HEK293 (cell line): ENCODE results near the gene EPB41L5.

Source experiments
- CTCF ChIA-PET: fragments of 350-600 bp; formaldehyde crosslinking; extraction: SDS; loops from one replicate; lab custom pipeline; 2021; ENCODE audit warnings: antibody characterized with exemption; lab: Yijun Ruan, JAX
- POLR2A ChIA-PET: fragments of 300-600 bp; formaldehyde crosslinking; extraction: SDS; loops from one replicate; lab custom pipeline; 2020; ENCODE audit warnings: antibody characterized with exemption, inconsistent platforms; lab: Yijun Ruan, JAX
- H3K27ac ChIP-seq: fragments of 200-500 bp; sonication (Bioruptor generic); 2 replicates; pipeline ENCODE4 v1.5.1; 2014; ENCODE audit warnings: low read depth, low read length, control low read depth, inconsistent platforms; ENCODE audit errors: extremely low read depth
- H3K36me3 ChIP-seq, 2 experiments: fragments of 200-500 bp in 1 of 2; sonication (Bioruptor generic) in 1 of 2; 1 replicate in 1 of 2; 2 replicates in 1 of 2; pipeline ENCODE4 v1.5.1; 2014 to 2017; ENCODE audit warnings: inconsistent platforms in 2 of 2, low read length in 2 of 2; ENCODE audit not compliant: control insufficient read depth in 2 of 2, insufficient read depth in 1 of 2
- H3K4me1 ChIP-seq: fragments of 200-500 bp; sonication (Bioruptor generic); 2 replicates; pipeline ENCODE4 v1.5.1; 2014; ENCODE audit warnings: mild to moderate bottlenecking, low read length, inconsistent platforms; ENCODE audit not compliant: control insufficient read depth, insufficient read depth
- H3K4me3 ChIP-seq: 2 replicates; pipeline ENCODE4 v1.5.1; 2011; ENCODE audit warnings: low read depth, mild to moderate bottlenecking, control low read depth, low read length, moderate library complexity
- H3K9me3 ChIP-seq: fragments of 200-500 bp; sonication (Bioruptor generic); 2 replicates; pipeline ENCODE4 v1.5.1; 2014; ENCODE audit warnings: low read depth, low read length, inconsistent platforms; ENCODE audit not compliant: control insufficient read depth, insufficient read depth
- BCL11B ChIP-seq: fragments of 450-650 bp; formaldehyde crosslinking; IDR thresholded peaks from 2 replicates; pipeline ENCODE4 v1.5.1; 2016; ENCODE audit warnings: low read depth, missing biosample characterization, missing genetic modification characterization
- GLIS1 ChIP-seq: fragments of 450-650 bp; formaldehyde crosslinking; IDR thresholded peaks from 2 replicates; pipeline ENCODE4 v1.5.1; 2016; ENCODE audit warnings: missing biosample characterization, missing genetic modification characterization
- HOXA7 ChIP-seq: sonication (generic); formaldehyde crosslinking; IDR thresholded peaks from 2 replicates; pipeline ENCODE4 v1.8.1; 2022; ENCODE audit warnings: missing genetic modification reagents, borderline replicate concordance
- OSR2 ChIP-seq: fragments of 450-650 bp; formaldehyde crosslinking; IDR thresholded peaks from 2 replicates; pipeline ENCODE4 v1.5.1; 2016; ENCODE audit warnings: missing biosample characterization, missing genetic modification characterization
- WT1 ChIP-seq: fragments of 450-650 bp; formaldehyde crosslinking; IDR thresholded peaks from 2 replicates; pipeline ENCODE4 v1.5.1; 2016; ENCODE audit warnings: missing biosample characterization, missing genetic modification characterization
- ZNF175 ChIP-seq: fragments of 450-650 bp; formaldehyde crosslinking; IDR thresholded peaks from 2 replicates; pipeline ENCODE4 v1.5.1; 2016; ENCODE audit warnings: missing biosample characterization, missing genetic modification characterization
- ZNF266 ChIP-seq: fragments of 450-650 bp; formaldehyde crosslinking; IDR thresholded peaks from 2 replicates; pipeline ENCODE4 v1.5.1; 2016; ENCODE audit warnings: missing biosample characterization, missing genetic modification characterization, low read depth
- ZNF394 ChIP-seq: fragments of 450-650 bp; formaldehyde crosslinking; IDR thresholded peaks from 2 replicates; pipeline ENCODE4 v1.5.1; 2016; ENCODE audit warnings: missing biosample characterization, missing genetic modification characterization, mild to moderate bottlenecking, moderate library complexity, borderline replicate concordance
- ZNF426 ChIP-seq: fragments of 450-650 bp; formaldehyde crosslinking; IDR thresholded peaks from 2 replicates; pipeline ENCODE4 v1.5.1; 2017; ENCODE audit warnings: missing biosample characterization, missing genetic modification characterization, mild to moderate bottlenecking, inconsistent platforms, moderate library complexity
- ZNF610 ChIP-seq: fragments of 450-650 bp; formaldehyde crosslinking; IDR thresholded peaks from 2 replicates; pipeline ENCODE4 v1.5.1; 2016; ENCODE audit warnings: missing biosample characterization, missing genetic modification characterization, borderline replicate concordance
- ZXDB ChIP-seq: fragments of 450-650 bp; formaldehyde crosslinking; IDR thresholded peaks from 2 replicates; pipeline ENCODE4 v1.5.1; 2016; ENCODE audit warnings: missing biosample characterization, missing genetic modification characterization
- TF ChIP-seq, protein P1 (sequence below): IDR thresholded peaks from 2 replicates; pipeline ENCODE4 v1.6.1; 2011; ENCODE audit warnings: mild to moderate bottlenecking, low read depth, low read length, borderline replicate concordance
- TF ChIP-seq, protein P2 (sequence below): fragments of 450-650 bp; IDR thresholded peaks from 2 replicates; pipeline ENCODE4 v1.5.1; 2018; ENCODE audit warnings: missing biosample characterization, mild to moderate bottlenecking, missing genetic modification characterization
- TF ChIP-seq, protein P3 (sequence below): fragments of 450-650 bp; formaldehyde crosslinking; IDR thresholded peaks from 2 replicates; pipeline ENCODE4 v1.5.1; 2017; ENCODE audit warnings: missing biosample characterization, mild to moderate bottlenecking, missing genetic modification characterization, moderate library complexity
- TF ChIP-seq, protein P4 (sequence below): fragments of 450-650 bp; formaldehyde crosslinking; IDR thresholded peaks from 2 replicates; pipeline ENCODE4 v1.5.1; 2016; ENCODE audit warnings: missing biosample characterization, missing genetic modification characterization
- TF ChIP-seq, protein P5 (sequence below): fragments of 450-650 bp; formaldehyde crosslinking; IDR thresholded peaks from 2 replicates; pipeline ENCODE4 v1.5.1; 2016; ENCODE audit warnings: missing biosample characterization, missing genetic modification characterization
- TF ChIP-seq, protein P6 (sequence below): fragments of 450-650 bp; formaldehyde crosslinking; IDR thresholded peaks from 2 replicates; pipeline ENCODE4 v1.5.1; 2016; ENCODE audit warnings: missing biosample characterization, missing genetic modification characterization, borderline replicate concordance
- TF ChIP-seq, protein P7 (sequence below): fragments of 450-650 bp; formaldehyde crosslinking; IDR thresholded peaks from 2 replicates; pipeline ENCODE4 v1.5.1; 2017; ENCODE audit warnings: missing biosample characterization, missing genetic modification characterization
- TF ChIP-seq, protein P8 (sequence below): fragments of 450-650 bp; formaldehyde crosslinking; IDR thresholded peaks from 2 replicates; pipeline ENCODE4 v1.5.1; 2016; ENCODE audit warnings: missing biosample characterization, missing genetic modification characterization

Gene EPB41L5

DNA sequence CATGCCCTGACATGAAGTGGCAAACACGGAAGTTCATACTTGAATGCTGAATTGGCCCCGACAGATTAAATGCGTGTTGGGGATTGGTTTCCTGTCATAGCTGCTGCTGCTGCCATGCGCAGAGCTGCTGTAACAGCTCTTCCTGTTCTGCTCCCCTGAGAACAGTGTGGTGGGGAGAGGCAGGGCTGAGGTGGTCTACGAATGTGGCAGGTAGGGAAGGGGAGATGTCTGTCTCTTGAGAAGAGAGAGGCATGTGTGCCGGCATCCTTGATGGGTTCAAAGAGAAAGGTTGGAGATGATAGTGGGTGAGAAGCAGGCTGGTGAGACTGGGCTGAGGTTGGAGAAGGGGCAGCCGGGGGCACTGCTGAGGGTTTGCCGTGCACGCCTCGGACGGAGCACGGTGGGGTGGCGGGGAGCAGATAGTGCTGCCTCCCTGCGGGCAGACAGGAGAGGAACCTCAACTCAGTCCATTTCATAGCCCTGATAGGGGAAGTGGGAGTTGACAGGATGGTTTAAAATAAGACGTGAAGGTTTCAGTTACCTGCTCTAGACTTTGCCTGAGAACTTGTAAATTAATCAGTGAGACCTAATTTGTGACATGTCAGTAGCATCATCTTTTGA, 164.2 kb downstream of the EPB41L5 start:
- POLR2A ChIA-PET, result no interaction called here
- Histone ChIP-seq H3K4me1 (no peaks in the 10 kb centered on the region), H3K4me3 (no peak overlapping the region), H3K9me3 (no peaks in the 10 kb centered on the region), H3K36me3 (peaks cover 0 to 17% of the 10 kb centered on the region in 2 experiments; a peak in 1 of 3 replicates), H3K27ac (no peak overlapping the region)
- CTCF ChIA-PET, result interaction anchor here (0.9 to 4.1 kb wide), 9 partner anchors 8 to 536 kb away, joined by 3 to 29 read pairs (median 8); no protein-coding TSS in a partner anchor
- TF ChIP-seq ZNF426 (tag by site-specific recombination) (no peak), OSR2 (tag by site-specific recombination) (no peak), GLIS1 (tag by site-specific recombination) (no peak), ZXDB (tag by site-specific recombination) (no peak), ZNF266 (tag by site-specific recombination) (no peak), ZNF610 (tag by site-specific recombination) (no peak), HOXA7 (CRISPR knock-in tag) (no peak), ZNF394 (tag by site-specific recombination) (no peak), WT1 (no peak), ZNF175 (tag by site-specific recombination) (no peak)
- TF ChIP-seq, protein P1, sequence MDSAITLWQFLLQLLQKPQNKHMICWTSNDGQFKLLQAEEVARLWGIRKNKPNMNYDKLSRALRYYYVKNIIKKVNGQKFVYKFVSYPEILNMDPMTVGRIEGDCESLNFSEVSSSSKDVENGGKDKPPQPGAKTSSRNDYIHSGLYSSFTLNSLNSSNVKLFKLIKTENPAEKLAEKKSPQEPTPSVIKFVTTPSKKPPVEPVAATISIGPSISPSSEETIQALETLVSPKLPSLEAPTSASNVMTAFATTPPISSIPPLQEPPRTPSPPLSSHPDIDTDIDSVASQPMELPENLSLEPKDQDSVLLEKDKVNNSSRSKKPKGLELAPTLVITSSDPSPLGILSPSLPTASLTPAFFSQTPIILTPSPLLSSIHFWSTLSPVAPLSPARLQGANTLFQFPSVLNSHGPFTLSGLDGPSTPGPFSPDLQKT, result no peak
- TF ChIP-seq, protein P2, sequence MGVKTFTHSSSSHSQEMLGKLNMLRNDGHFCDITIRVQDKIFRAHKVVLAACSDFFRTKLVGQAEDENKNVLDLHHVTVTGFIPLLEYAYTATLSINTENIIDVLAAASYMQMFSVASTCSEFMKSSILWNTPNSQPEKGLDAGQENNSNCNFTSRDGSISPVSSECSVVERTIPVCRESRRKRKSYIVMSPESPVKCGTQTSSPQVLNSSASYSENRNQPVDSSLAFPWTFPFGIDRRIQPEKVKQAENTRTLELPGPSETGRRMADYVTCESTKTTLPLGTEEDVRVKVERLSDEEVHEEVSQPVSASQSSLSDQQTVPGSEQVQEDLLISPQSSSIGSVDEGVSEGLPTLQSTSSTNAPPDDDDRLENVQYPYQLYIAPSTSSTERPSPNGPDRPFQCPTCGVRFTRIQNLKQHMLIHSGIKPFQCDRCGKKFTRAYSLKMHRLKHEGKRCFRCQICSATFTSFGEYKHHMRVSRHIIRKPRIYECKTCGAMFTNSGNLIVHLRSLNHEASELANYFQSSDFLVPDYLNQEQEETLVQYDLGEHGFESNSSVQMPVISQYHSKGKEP, result no peak
- TF ChIP-seq, protein P3, sequence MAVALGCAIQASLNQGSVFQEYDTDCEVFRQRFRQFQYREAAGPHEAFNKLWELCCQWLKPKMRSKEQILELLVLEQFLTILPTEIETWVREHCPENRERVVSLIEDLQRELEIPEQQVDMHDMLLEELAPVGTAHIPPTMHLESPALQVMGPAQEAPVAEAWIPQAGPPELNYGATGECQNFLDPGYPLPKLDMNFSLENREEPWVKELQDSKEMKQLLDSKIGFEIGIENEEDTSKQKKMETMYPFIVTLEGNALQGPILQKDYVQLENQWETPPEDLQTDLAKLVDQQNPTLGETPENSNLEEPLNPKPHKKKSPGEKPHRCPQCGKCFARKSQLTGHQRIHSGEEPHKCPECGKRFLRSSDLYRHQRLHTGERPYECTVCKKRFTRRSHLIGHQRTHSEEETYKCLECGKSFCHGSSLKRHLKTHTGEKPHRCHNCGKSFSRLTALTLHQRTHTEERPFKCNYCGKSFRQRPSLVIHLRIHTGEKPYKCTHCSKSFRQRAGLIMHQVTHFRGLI (tag by site-specific recombination), result no peak
- TF ChIP-seq, protein P4, sequence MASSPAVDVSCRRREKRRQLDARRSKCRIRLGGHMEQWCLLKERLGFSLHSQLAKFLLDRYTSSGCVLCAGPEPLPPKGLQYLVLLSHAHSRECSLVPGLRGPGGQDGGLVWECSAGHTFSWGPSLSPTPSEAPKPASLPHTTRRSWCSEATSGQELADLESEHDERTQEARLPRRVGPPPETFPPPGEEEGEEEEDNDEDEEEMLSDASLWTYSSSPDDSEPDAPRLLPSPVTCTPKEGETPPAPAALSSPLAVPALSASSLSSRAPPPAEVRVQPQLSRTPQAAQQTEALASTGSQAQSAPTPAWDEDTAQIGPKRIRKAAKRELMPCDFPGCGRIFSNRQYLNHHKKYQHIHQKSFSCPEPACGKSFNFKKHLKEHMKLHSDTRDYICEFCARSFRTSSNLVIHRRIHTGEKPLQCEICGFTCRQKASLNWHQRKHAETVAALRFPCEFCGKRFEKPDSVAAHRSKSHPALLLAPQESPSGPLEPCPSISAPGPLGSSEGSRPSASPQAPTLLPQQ (tag by site-specific recombination), result no peak
- TF ChIP-seq, protein P5, sequence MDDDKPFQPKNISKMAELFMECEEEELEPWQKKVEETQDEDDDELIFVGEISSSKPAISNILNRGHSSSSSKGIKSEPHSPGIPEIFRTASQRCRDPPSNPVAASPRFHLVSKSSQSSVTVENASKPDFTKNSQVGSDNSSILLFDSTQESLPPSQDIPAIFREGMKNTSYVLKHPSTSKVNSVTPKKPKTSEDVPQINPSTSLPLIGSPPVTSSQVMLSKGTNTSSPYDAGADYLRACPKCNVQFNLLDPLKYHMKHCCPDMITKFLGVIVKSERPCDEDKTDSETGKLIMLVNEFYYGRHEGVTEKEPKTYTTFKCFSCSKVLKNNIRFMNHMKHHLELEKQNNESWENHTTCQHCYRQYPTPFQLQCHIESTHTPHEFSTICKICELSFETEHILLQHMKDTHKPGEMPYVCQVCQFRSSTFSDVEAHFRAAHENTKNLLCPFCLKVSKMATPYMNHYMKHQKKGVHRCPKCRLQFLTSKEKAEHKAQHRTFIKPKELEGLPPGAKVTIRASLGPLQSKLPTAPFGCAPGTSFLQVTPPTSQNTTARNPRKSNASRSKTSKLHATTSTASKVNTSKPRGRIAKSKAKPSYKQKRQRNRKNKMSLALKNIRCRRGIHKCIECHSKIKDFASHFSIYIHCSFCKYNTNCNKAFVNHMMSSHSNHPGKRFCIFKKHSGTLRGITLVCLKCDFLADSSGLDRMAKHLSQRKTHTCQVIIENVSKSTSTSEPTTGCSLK, result no peak

DNA sequence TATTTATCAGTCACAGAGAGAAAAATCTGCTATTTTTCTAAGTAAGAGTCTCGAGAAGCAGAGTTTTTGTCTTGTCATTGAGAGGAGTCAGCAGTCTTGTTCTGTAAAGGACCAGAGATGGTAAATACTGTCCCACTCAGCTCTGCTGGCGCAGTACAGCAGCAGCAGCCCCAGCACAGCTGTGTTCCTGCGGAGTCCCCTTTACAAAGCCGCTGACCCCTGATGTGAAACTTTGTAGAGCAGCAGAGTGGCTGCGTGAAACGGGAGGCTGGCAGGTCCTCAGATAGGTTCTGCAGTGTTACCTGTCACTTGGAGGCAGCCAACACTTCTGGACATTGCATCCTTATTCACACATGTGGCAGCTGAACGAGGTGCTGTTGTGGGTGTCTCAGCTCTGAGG, 165.1 kb downstream of the EPB41L5 start:
- no peak overlapping the region for H3K4me3 ChIP-seq
- CTCF ChIA-PET, result interaction anchor here (1.8 kb wide), 1 partner anchor 9 kb away, joined by 3 read pairs; no protein-coding TSS in a partner anchor
- TF ChIP-seq, protein P6, sequence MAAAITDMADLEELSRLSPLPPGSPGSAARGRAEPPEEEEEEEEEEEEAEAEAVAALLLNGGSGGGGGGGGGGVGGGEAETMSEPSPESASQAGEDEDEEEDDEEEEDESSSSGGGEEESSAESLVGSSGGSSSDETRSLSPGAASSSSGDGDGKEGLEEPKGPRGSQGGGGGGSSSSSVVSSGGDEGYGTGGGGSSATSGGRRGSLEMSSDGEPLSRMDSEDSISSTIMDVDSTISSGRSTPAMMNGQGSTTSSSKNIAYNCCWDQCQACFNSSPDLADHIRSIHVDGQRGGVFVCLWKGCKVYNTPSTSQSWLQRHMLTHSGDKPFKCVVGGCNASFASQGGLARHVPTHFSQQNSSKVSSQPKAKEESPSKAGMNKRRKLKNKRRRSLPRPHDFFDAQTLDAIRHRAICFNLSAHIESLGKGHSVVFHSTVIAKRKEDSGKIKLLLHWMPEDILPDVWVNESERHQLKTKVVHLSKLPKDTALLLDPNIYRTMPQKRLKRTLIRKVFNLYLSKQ (tag by site-specific recombination), result no peak
- TF ChIP-seq BCL11B (tag by site-specific recombination), result no peak
- TF ChIP-seq, protein P7, sequence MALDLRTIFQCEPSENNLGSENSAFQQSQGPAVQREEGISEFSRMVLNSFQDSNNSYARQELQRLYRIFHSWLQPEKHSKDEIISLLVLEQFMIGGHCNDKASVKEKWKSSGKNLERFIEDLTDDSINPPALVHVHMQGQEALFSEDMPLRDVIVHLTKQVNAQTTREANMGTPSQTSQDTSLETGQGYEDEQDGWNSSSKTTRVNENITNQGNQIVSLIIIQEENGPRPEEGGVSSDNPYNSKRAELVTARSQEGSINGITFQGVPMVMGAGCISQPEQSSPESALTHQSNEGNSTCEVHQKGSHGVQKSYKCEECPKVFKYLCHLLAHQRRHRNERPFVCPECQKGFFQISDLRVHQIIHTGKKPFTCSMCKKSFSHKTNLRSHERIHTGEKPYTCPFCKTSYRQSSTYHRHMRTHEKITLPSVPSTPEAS (tag by site-specific recombination), result no peak
- TF ChIP-seq, protein P8, sequence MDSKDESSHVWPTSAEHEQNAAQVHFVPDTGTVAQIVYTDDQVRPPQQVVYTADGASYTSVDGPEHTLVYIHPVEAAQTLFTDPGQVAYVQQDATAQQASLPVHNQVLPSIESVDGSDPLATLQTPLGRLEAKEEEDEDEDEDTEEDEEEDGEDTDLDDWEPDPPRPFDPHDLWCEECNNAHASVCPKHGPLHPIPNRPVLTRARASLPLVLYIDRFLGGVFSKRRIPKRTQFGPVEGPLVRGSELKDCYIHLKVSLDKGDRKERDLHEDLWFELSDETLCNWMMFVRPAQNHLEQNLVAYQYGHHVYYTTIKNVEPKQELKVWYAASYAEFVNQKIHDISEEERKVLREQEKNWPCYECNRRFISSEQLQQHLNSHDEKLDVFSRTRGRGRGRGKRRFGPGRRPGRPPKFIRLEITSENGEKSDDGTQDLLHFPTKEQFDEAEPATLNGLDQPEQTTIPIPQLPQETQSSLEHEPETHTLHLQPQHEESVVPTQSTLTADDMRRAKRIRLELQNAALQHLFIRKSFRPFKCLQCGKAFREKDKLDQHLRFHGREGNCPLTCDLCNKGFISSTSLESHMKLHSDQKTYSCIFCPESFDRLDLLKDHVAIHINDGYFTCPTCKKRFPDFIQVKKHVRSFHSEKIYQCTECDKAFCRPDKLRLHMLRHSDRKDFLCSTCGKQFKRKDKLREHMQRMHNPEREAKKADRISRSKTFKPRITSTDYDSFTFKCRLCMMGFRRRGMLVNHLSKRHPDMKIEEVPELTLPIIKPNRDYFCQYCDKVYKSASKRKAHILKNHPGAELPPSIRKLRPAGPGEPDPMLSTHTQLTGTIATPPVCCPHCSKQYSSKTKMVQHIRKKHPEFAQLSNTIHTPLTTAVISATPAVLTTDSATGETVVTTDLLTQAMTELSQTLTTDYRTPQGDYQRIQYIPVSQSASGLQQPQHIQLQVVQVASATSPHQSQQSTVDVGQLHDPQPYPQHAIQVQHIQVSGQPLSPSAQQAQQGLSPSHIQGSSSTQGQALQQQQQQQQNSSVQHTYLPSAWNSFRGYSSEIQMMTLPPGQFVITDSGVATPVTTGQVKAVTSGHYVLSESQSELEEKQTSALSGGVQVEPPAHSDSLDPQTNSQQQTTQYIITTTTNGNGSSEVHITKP (tag by site-specific recombination), result no peak
- no peak for TF ChIP-seq OSR2 (tag by site-specific recombination)
- H3K27ac ChIP-seq, result no peak overlapping the region
- POLR2A ChIA-PET, result no interaction called here
- H3K36me3 ChIP-seq, result peaks cover 0 to 17% of the 10 kb centered on the region in 2 experiments; a peak in 1 of 3 replicates
- no peaks in the 10 kb centered on the region for H3K9me3 ChIP-seq
- H3K4me1 ChIP-seq, result no peaks in the 10 kb centered on the region
